Measurements from ENCODE around the gene CPLANE2. TPM values are rescaled to one million over a fixed set of nuclear protein-coding genes. Genes with fewer than 3 reads are reported as not detected.

The CPLANE2 gene
- total RNA-seq, 1 donor from 2014 or later = 3.1 TPM

DNA sequence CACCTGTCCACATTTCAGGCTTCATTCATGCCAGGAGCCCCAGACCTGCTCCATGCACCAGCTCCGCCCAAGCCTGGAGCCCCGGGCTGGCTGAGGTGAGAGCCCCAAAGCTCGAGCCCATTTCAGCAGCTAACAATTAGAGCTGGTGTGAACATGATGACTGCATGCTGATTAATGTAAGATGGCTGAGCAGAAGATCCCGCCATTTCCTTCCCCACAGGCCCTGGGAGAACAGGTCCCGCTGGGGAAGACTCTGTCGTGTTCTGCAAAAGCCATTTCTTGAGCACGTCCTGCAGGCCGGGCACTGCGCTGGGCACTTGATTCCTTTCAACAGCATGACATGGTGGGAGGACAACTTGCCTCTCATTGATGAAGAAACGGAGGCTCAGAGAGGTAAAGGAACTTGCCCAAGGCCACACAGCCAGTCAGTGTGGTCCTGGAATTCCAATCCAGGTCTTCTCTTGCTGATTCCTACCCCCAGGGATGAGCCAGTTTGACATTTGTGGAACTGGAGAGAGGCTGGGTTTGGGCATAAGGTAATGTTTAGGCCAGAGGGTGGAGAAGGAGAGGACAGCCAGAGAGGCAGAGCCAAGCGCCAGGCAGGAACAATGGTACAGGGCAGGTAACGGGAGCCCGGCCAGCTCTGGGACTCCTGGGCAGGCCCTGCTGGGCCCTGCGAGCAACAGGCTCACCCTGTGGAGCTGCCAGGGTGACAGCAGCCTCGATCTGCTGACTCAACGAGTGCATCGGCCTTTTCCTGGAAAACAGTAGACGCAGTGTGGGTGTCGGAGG is 53.0 kb downstream of the CPLANE2 start:
- Histone ChIP-seq H3K4me3 (ENCODE audit: low read length in 3 of 3) (no peak overlapping the region), H3K27ac (ENCODE audit: low read depth, low read length) (no peak overlapping the region), H3K9ac (ENCODE audit: low read depth in 1 of 3, low read length in 3 of 3) (peak overlapping the region in 1 of 3 donors; percentile 25), H3K9me3 (ENCODE audit: control insufficient read depth in 3 of 3, low read length in 3 of 3) (no peaks in the 10 kb centered on the region), H3K27me3 (ENCODE audit: control insufficient read depth in 3 of 3, insufficient read depth in 3 of 3, low read length in 3 of 3) (peaks cover 0 to 4% (median 0%) of the 10 kb centered on the region in 3 donors), H3K36me3 (ENCODE audit: control insufficient read depth in 3 of 3, insufficient read depth in 3 of 3, low read length in 3 of 3) (no peaks in the 10 kb centered on the region), H3K4me1 (ENCODE audit: control insufficient read depth in 3 of 3, insufficient read depth in 3 of 3, low read length in 3 of 3) (peaks cover 19 to 26% (median 24%) of the 10 kb centered on the region in 3 donors)

DNA sequence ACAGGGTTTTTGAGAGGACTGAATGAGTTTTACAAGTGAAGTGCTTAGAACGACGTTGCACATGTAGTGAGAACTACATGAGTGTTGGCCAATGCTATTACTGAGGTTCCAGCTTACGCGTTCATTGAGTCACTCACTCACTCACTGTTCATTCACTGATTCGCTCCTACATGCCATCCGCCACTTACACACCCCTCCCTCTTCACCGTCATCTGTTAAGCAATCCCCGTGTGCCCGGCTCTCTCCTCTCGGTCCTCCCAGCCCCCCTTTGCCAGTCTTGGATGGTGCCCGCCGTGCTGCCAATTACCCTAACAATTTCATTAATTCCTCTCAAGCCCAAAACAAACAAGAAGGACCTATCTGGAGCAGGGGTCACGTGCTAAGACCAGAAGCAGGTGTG is 53.8 kb downstream of the CPLANE2 start:
- Histone ChIP-seq H3K4me1 (ENCODE audit: control insufficient read depth in 3 of 3, insufficient read depth in 3 of 3, low read length in 3 of 3) (peaks cover 17 to 20% (median 18%) of the 10 kb centered on the region in 3 donors), H3K9ac (ENCODE audit: low read depth in 1 of 3, low read length in 3 of 3) (no peak overlapping the region), H3K9me3 (ENCODE audit: control insufficient read depth in 3 of 3, low read length in 3 of 3) (no peaks in the 10 kb centered on the region), H3K36me3 (ENCODE audit: control insufficient read depth in 3 of 3, insufficient read depth in 3 of 3, low read length in 3 of 3) (no peaks in the 10 kb centered on the region), H3K4me3 (ENCODE audit: low read length in 3 of 3) (no peak overlapping the region), H3K27ac (ENCODE audit: low read depth, low read length) (no peak overlapping the region), H3K27me3 (ENCODE audit: control insufficient read depth in 3 of 3, insufficient read depth in 3 of 3, low read length in 3 of 3) (no peaks in the 10 kb centered on the region)

DNA sequence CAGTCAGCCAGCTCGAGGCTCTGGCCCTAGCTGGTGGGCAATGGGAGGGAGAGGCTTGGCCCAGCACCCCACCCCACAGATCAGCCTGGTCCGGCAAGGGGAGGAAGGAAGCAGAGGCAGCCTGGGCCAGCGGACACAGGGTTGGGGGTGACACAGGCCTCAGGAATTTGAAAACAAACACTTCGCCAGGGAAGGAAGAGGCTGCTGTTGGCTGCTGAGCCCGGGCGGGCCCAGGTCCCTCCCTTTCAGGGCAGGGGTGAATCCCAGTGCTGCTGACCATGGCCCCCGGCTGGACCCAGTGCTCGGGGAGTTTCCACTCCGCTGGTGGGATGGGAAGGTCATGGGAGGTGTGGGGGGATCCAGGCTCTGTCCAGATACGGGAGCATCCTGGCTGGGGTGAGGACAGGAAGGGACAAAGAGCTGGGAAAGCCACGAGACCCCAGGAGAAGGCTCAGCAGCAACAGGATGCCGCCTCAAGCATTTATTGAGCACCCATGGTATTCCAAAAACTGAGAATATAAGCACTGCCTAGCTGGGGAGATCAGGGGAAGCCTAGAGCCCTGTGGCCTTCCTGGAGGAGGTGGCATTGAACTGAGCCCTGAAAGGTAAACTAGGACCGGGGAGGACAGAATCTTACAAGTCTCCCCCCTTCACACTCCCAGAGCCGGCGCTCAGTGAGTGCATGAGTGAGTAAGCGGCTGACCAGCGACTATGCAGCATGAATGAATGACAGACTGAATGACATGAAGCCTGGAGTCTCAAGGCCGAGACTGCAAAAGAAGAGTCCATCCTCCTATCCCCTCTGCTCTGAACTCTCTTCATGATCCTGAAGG is 54.9 kb downstream of the CPLANE2 start:
- Histone ChIP-seq H3K4me1 (ENCODE audit: control insufficient read depth in 3 of 3, insufficient read depth in 3 of 3, low read length in 3 of 3) (peaks cover 21 to 28% (median 24%) of the 10 kb centered on the region in 3 donors), H3K27me3 (ENCODE audit: control insufficient read depth in 3 of 3, insufficient read depth in 3 of 3, low read length in 3 of 3) (peaks cover 0 to 3% (median 0%) of the 10 kb centered on the region in 3 donors), H3K9ac (ENCODE audit: low read depth in 1 of 3, low read length in 3 of 3) (peak overlapping the region; percentile 2 to 36 (median 19)), H3K4me3 (ENCODE audit: low read length in 3 of 3) (no peak overlapping the region), H3K9me3 (ENCODE audit: control insufficient read depth in 3 of 3, low read length in 3 of 3) (no peaks in the 10 kb centered on the region), H3K36me3 (ENCODE audit: control insufficient read depth in 3 of 3, insufficient read depth in 3 of 3, low read length in 3 of 3) (no peaks in the 10 kb centered on the region), H3K27ac (ENCODE audit: low read depth, low read length) (peak overlapping the region; percentile 86)

Small RNAs within 50 kb of the gene (small RNA-seq; reads per million reads assigned to genes)
- gene MT1XP1 = not detected

Other genes with a start within 250 kb of the CPLANE2 start
- gene SRARP, start 232.9 kb downstream of the CPLANE2 start, total RNA-seq = not detected
- 5.7 TPM for gene HSPB7, start 219.1 kb downstream of the CPLANE2 start, total RNA-seq
- gene CLCNKA, start 215.1 kb downstream of the CPLANE2 start, total RNA-seq = under 0.01 TPM
- not detected for gene CLCNKB, start 193.4 kb downstream of the CPLANE2 start, total RNA-seq
- gene FAM131C, start 163.5 kb downstream of the CPLANE2 start, total RNA-seq = not detected
- gene EPHA2, start 81.1 kb downstream of the CPLANE2 start, total RNA-seq = 5.2 TPM
- gene ARHGEF19, start 24.5 kb downstream of the CPLANE2 start, total RNA-seq = 0.52 TPM
- 12.0 TPM for gene FBXO42, start 115.3 kb upstream of the CPLANE2 start, total RNA-seq
- 13.0 TPM for gene SZRD1, start 130.1 kb upstream of the CPLANE2 start, total RNA-seq
- not detected for gene SPATA21, start 200.2 kb upstream of the CPLANE2 start, total RNA-seq
- gene NECAP2, start 203.5 kb upstream of the CPLANE2 start, total RNA-seq = 40.2 TPM